Ramos (cell line): ENCODE results near the gene KCNK6.
"Not testable (repeated sequence)": the region's sequence is repeated elsewhere in the genome, so short reads cannot be mapped to it uniquely, and the experiment has no call there.

Experiments
- in situ Hi-C: fragments of 300-500 bp; cut with MboI; formaldehyde crosslinking; loops from one replicate; pipeline ENCODE4 v1.14.3; 2022; ENCODE audit warnings: low sequenced_read_pairs; ENCODE audit not compliant: unreplicated experiment

The KCNK6 gene

GRCh38 chr19:38360351-38360750 lies 40.7 kb downstream of the KCNK6 start:
- in situ Hi-C loops = no loop called here

GRCh38 chr19:38360839-38361631 lies 41.4 kb downstream of the KCNK6 start:
- in situ Hi-C loops = no loop called here

GRCh38 chr19:38361633-38362075 lies 42.0 kb downstream of the KCNK6 start:
- in situ Hi-C loops = no loop called here

- in situ Hi-C loops = no loop called here
Observed at GRCh38 chr19:38362076-38362945, 42.7 kb downstream of the KCNK6 start.

DNA sequence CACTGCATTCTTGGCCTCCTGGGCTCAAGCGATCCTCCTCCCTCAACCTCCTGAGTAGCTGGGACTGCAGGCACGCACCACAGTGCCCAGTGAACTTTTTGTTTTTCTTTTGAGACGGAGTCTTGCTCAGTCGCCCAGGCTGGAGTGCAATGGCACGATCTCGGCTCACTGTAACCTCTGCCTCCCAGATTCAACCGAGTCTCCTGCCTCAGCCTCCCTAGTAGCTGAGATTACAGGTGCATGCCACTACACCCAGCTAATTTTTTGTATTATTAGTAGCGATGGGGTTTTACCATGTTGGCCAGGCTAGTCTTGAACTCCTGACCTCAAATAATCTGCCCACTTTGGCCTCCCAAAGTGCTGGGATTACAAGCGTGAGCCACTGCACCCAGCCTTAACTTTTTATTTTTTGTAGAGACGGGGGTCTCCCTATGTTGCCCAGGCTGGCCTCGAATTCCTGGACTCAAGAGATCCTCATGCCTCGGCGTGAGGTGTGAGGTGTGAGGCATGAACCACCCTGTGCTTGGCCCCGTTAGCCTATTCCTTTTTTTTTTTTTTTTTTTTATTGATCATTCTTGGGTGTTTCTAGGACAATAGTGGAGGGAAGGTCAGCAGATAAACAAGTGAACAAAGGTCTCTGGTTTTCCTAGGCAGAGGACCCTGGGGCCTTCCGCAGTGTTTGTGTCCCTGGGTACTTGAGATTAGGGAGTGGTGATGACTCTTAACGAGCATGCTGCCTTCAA lies 43.5 kb downstream of the KCNK6 start:
- in situ Hi-C loops = not testable (repeated sequence)

GRCh38 chr19:38367041-38367440 lies 47.4 kb downstream of the KCNK6 start:
- in situ Hi-C loops = no loop called here

- in situ Hi-C loops = no loop called here
Observed at GRCh38 chr19:38369584-38369983, 49.9 kb downstream of the KCNK6 start.

DNA sequence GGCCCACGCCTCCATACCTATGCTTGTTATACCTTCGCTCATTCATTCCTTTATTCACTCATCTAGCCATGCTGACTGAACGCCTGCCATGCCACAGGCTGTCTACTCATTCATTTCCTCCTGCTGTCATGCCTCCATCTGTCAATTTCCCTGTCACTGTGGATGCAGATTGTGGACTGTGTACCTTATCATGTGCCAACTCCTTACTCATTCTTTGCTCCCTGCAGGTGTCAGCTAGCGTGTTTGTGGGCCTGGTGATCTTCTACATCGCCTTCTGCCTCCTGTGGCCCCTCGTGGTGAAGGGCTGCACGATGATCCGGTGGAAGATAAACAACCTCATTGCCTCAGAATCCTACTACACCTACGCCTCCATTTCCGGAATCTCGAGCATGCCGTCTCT lies 50.7 kb downstream of the KCNK6 start:
- in situ Hi-C loops = no loop called here

- in situ Hi-C loops = no loop called here
Observed at GRCh38 chr19:38371081-38371480, 51.4 kb downstream of the KCNK6 start.

DNA sequence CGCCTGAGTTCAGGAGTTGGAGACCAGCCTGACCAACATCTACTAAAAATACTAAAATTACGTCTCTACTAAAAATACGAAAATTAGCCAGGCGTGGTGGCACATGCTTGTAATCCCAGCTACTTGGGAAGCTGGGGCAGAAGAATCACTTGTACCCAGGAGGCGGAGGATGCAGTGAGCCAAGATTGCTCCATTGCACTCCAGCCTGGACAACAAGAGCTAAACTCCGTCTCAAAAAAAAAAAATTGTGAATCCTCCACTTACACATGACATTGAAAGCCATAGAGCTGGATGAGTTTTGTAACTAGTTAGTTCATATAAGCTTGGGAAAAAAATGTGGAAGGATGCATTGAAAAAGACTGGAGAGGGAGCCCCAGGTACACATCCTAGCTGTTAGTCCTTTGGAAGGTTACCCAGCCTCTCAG lies 54.3 kb downstream of the KCNK6 start:
- in situ Hi-C loops = no loop called here

DNA sequence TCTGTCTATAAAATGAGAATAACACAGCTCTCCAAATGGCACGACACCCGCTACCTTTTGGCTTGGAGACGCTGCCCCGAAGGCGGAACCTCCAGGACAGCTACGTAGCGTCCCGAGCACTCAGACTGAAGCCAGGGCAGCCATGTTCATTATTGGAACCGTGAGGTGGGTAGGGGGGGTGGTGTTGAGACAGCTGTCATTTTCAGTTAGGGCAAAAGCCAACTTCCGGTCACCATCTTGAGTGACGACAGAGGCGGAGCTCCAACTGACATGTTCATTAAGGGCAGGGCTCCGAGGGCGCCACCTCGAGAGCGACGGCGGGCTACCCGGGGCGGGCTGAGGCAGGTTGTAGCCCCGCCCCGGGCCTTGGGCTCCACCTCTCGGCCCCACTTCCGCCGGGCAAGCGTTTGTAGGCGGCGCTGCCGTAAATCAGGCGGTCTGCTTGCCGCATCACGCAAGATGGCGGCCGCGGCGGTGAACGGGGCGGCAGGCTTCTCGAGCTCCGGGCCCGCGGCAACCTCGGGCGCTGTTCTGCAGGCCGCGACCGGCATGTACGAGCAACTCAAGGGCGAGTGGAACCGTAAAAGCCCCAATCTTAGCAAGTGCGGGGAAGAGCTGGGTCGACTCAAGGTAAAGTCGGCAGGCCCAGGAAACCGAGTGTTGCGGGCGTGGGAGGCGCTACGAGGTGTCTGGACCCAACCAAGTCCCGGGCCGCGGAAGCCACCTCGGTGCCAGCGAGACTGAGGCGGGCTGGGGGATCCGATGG lies 54.9 kb downstream of the KCNK6 start, which contains the start of gene PSMD8:
Gene PSMD8, plus strand, starts transcription at position 240 of the 766 bp plus-strand sequence. Its CDS starts 31 bp downstream, at position 271.
- in situ Hi-C loops = no loop called here

DNA sequence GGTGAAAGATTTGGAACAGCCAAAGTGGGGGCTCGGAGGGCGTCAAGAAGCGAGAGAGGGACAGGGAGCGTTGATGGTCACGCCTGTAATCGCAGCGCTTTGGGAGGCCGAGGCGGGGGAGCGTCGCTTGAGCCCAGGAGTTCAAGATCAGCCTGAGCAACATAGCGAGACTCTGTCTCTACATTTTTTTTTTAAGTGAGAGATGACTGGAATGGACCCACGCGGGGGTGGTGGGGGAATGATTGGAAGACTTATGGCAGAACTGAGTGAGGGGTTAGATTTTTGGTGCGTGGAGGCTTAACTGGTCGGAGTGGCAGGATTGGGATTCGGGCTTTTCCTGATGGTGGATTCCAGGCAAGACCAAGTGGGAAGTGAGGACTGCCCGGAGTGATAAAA lies 55.5 kb downstream of the KCNK6 start:
- in situ Hi-C loops = no loop called here

GRCh38 chr19:38375748-38376147 lies 56.1 kb downstream of the KCNK6 start:
- in situ Hi-C loops = no loop called here

GRCh38 chr19:38376576-38376975 lies 56.9 kb downstream of the KCNK6 start:
- in situ Hi-C loops = no loop called here

- in situ Hi-C loops = no loop called here
Observed at GRCh38 chr19:38377052-38377451, 57.4 kb downstream of the KCNK6 start.

GRCh38 chr19:38378866-38379265 lies 59.2 kb downstream of the KCNK6 start:
- in situ Hi-C loops = no loop called here

GRCh38 chr19:38381138-38381537 lies 61.5 kb downstream of the KCNK6 start:
- in situ Hi-C loops = no loop called here
